ENCODE results near the gene WDR45B. TPM values are rescaled to one million over a fixed set of nuclear protein-coding genes. Genes with fewer than 3 reads are reported as not detected.
"Not testable (repeated sequence)": the region's sequence is repeated elsewhere in the genome, so short reads cannot be mapped to it uniquely, and the experiment has no call there.

Gene WDR45B
- total RNA-seq, 4 donors from 2014 or later = 68.8 to 90.0 (median 77.2) TPM

DNA sequence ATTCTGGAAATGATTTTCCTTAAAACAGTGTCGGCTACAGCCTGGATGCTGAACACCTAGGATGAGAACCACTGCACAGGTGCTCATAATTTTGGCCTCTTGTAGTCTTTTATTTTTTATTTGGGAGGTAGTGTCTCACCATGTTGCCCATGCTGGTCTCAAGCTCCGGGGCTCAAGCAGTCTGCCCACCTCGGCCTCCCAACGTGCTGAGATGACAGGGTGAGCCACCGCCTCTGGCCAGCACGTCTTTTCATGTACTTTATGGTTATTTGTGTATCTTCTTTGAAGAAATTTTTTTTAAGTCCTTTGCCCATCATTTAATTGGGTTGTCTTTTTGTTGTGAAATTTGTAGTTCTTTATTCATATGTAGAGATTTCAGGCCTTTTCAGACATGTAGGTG lies 58.0 kb downstream of the WDR45B start:
- DNase-seq = peak in 1 of 3 donors; percentile 46
- H3K27ac ChIP-seq = peak overlapping the region in 1 of 4 donors; percentile 92
- peaks cover 7 to 33% (median 14%) of the 10 kb centered on the region in 4 donors for H3K4me1 ChIP-seq
- H3K4me3 ChIP-seq = no peak overlapping the region
- no peaks in the 10 kb centered on the region for H3K9me3 ChIP-seq
- TF ChIP-seq, protein P1, sequence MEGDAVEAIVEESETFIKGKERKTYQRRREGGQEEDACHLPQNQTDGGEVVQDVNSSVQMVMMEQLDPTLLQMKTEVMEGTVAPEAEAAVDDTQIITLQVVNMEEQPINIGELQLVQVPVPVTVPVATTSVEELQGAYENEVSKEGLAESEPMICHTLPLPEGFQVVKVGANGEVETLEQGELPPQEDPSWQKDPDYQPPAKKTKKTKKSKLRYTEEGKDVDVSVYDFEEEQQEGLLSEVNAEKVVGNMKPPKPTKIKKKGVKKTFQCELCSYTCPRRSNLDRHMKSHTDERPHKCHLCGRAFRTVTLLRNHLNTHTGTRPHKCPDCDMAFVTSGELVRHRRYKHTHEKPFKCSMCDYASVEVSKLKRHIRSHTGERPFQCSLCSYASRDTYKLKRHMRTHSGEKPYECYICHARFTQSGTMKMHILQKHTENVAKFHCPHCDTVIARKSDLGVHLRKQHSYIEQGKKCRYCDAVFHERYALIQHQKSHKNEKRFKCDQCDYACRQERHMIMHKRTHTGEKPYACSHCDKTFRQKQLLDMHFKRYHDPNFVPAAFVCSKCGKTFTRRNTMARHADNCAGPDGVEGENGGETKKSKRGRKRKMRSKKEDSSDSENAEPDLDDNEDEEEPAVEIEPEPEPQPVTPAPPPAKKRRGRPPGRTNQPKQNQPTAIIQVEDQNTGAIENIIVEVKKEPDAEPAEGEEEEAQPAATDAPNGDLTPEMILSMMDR (IDR thresholded peaks at IDR 0.05) = no peak
- no peak for TF ChIP-seq POLR2A (IDR thresholded peaks at IDR 0.05)
- H3K27me3 ChIP-seq = no peaks in the 10 kb centered on the region
- peaks cover 0 to 30% (median 0%) of the 10 kb centered on the region in 3 donors for H3K36me3 ChIP-seq

DNA sequence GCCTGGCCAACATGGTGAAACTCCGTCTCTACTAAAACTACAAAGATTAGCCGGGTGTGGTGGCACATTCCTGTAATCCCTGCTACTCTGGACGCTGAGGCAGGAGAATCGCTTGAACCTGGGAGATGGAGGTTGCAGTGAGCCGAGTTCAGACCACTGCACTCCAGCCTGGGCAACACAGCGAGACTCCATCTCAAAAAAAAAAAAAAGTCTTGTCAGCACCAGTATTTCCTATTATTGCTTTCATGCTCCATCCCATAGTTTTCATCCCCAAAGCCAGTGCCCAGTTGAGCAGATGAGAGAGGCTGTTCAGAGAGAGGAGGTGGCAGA lies 58.4 kb downstream of the WDR45B start:
- H3K27me3 ChIP-seq = no peaks in the 10 kb centered on the region
- H3K4me3 ChIP-seq = no peak overlapping the region
- H3K36me3 ChIP-seq = peaks cover 0 to 34% (median 0%) of the 10 kb centered on the region in 3 donors
- H3K4me1 ChIP-seq = peaks cover 7 to 33% (median 14%) of the 10 kb centered on the region in 4 donors
- DNase-seq = no peak
- H3K9me3 ChIP-seq = no peaks in the 10 kb centered on the region
- peak overlapping the region in 1 of 4 donors; percentile 92 for H3K27ac ChIP-seq
- TF ChIP-seq, protein P1 (IDR thresholded peaks at IDR 0.05) = no peak
- no peak for TF ChIP-seq POLR2A (IDR thresholded peaks at IDR 0.05)

DNA sequence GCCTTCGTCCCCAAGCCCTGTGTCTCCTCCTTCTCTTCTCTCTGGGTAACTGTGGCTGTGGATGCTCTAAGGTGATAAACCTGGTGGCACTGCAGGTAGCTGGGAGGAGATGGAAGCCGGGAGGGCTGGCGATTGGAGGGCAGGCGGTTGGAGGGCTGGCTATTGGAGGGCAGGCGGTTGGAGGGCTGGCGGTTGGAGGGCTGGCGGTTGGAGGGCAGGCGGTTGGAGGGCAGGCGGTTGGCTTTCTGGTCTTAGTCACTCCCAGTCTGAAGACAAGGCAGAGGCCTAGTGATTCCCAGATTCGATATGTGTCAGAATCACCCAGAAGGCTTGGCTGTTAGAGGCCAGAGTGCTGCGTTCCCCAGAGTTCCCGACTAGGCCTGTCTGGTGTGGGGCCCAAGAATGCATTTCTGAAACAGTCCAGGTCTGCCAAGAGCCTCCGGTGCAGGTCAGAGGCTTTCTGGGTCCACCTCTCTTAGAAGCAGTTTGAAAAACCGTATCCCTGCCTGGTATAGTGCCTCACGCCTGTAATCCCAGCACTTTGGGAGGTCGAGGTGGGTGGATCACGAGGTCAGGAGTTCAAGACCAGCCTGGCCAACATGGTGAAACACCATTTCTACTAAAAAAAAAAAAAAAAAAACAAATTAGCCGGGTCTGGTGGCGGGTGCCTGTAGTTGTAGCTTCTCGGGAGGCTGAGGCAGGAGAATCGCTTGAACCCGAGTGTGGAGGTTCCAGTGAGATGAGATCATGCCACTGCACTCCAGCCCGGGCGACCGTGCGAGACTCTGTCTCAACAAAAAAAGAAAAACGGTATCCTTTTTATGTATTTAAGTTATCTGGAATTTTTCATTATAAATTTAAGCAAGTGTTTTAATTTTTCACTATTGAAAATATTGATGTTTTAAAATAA lies 59.7 kb downstream of the WDR45B start:
- peak overlapping the region in 1 of 4 donors; percentile 41 for H3K27ac ChIP-seq
- peaks cover 0 to 44% (median 0%) of the 10 kb centered on the region in 3 donors for H3K36me3 ChIP-seq
- no peaks in the 10 kb centered on the region for H3K9me3 ChIP-seq
- H3K27me3 ChIP-seq = no peaks in the 10 kb centered on the region
- TF ChIP-seq, protein P1 (IDR thresholded peaks at IDR 0.05) = no peak
- no peak for TF ChIP-seq POLR2A (IDR thresholded peaks at IDR 0.05)
- H3K4me3 ChIP-seq = no peak overlapping the region
- H3K4me1 ChIP-seq = peaks cover 0 to 26% (median 6%) of the 10 kb centered on the region in 4 donors
- peak in 1 of 3 donors; percentile 32 for DNase-seq

DNA sequence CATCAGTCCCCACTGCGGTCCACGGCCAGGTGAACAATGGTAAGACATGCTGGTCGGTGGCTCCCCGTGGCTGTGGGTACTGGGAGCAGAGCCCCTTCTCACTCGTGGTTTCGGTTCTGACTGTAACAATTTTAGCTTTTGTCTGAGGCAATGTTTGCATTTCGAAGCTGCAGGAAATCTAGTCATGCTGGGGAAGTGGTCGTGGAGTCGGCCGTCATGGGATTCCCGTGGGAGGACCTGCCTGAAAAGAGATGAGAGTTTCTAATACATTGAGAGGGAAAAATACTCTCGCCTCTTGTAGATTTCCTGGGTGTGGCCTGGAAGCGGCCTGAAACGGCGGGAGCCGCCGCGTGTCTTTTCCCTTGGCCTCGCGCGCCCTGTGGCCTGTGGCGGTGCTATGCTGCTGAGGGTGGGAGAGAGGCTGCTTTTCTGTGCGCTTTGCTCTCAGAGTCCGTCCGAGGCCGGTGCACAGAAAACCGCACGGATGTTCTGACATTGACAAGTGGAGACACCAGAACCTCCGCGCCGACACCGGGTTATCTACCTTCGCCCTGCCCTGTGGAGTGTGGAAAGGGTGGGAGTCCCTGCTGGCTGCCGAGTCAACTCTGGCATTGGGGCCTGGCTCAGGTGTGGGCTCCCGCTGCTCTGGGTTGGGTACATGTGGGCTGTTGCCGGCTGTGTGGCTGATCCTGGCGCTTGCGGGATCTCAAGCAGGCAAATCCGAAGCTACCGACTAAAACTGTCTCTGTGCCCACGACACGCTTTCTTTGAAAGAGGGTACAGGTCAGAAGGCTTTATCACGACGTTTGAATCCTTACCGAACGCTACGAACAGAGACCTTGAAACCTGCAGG lies 60.8 kb downstream of the WDR45B start:
- peak in 1 of 3 donors; percentile 44 for DNase-seq
- Histone ChIP-seq H3K4me1 (peaks cover 0 to 19% (median 2%) of the 10 kb centered on the region in 4 donors), H3K9me3 (no peaks in the 10 kb centered on the region), H3K27me3 (no peaks in the 10 kb centered on the region), H3K4me3 (no peak overlapping the region), H3K27ac (peak overlapping the region in 1 of 4 donors; percentile 16), H3K36me3 (peaks cover 0 to 51% (median 0%) of the 10 kb centered on the region in 3 donors)
- TF ChIP-seq, protein P1 (IDR thresholded peaks at IDR 0.05) = no peak
- no peak for TF ChIP-seq POLR2A (IDR thresholded peaks at IDR 0.05)

DNA sequence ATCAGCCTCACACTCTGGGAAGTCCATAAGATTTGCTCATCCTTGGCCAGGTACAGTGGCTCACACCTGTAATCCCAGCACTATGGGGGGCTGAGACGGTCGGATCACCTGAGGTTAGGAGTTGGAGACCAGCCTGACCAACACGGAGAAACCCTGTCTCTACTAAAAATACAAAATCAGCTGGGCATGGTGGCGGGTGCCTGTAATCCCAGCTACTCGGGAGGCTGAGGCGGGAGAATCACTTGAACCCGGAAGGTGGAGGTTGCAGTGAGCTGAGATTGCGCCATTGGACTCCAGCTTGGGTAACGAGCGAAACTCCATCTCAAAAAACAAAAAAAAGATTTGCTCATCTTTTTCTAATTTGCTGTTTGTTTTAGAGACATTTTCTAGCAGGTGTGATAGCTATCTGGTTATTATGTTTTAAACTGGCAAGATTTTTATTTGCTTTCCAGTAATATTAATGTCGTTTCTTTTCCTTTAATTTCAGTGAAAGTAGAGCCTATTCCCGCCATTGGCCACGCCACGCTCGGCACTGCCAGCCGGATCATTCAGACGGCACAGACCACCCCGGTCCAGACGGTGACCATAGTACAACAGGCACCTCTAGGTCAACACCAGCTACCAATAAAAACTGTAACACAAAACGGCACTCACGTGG lies 61.5 kb downstream of the WDR45B start:
- no peak overlapping the region for H3K27ac ChIP-seq
- no peaks in the 10 kb centered on the region for H3K27me3 ChIP-seq
- peaks cover 0 to 11% (median 0%) of the 10 kb centered on the region in 4 donors for H3K4me1 ChIP-seq
- TF ChIP-seq, protein P1 (IDR thresholded peaks at IDR 0.05) = no peak
- TF ChIP-seq POLR2A (IDR thresholded peaks at IDR 0.05) = no peak
- H3K36me3 ChIP-seq = peaks cover 0 to 59% (median 0%) of the 10 kb centered on the region in 3 donors
- no peaks in the 10 kb centered on the region for H3K9me3 ChIP-seq
- H3K4me3 ChIP-seq = no peak overlapping the region
- no peak for DNase-seq

DNA sequence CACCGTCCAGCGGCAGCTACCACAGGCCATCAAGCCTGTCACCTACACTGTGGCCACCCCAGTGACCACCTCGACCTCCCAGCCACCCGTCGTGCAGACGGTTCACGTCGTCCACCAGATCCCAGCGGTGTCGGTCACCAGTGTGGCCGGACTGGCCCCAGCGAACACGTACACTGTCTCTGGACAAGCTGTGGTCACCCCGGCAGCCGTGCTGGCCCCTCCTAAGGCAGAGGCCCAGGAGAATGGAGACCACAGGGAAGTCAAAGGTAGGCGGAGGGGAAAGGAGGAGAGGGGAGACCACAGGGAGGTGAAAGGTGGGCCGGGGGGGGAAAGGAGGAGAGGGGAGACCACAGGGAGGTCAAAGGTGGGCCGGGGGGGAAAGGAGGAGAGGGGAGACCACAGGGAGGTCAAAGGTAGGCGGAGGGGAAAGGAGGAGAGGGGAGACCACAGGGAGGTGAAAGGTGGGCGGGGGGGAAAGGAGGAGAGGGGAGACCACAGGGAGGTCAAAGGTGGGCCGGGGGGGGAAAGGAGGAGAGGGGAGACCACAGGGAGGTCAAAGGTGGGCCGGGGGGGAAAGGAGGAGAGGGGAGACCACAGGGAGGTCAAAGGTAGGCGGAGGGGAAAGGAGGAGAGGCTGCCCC lies 62.2 kb downstream of the WDR45B start:
- not testable (repeated sequence) for H3K4me1 ChIP-seq, H3K4me3 ChIP-seq, H3K27me3 ChIP-seq, H3K9me3 ChIP-seq, H3K27ac ChIP-seq
- peak in 2 of 3 donors; percentile 39 to 69 for DNase-seq
- peaks cover 0 to 59% (median 0%) of the 10 kb centered on the region in 3 donors for H3K36me3 ChIP-seq

All from Peyer's patch (tissue), 4 donors.